Omental fat pad (tissue), 4 donors: ENCODE results near the gene RNASE11. TPM values are rescaled to one million over a fixed set of nuclear protein-coding genes. Genes with fewer than 3 reads are reported as not detected.

Experiments used
- ATAC-seq: fragments of 150-250 bp; one replicate; pipeline ENCODE4 v1.9.1; 2016; ENCODE audit warnings: mild to moderate bottlenecking, moderate library complexity; ENCODE audit not compliant: low FRiP score
- DNase-seq: peaks from one replicate; pipeline ENCODE4 v3.0.0-alpha.2; 2019; ENCODE audit warnings: low spot score
- total RNA-seq, 4 donors: library from RNA; depleted of rRNA; stranded (reverse); fragments of >200 nt; gene quantifications; one replicate each; pipeline ENCODE4 v1.1.0, GENCODE V29; 2016
- TF ChIP-seq, protein P1 (sequence below), 3 donors: fragments of 450-650 bp; IDR thresholded peaks; one replicate each; pipeline ENCODE4 v1.5.1; 2016 to 2017; ENCODE audit warnings: antibody characterized with exemption in 3 of 3, mild to moderate bottlenecking in 3 of 3, moderate library complexity in 2 of 3

Gene RNASE11
- total RNA-seq = not detected

DNA sequence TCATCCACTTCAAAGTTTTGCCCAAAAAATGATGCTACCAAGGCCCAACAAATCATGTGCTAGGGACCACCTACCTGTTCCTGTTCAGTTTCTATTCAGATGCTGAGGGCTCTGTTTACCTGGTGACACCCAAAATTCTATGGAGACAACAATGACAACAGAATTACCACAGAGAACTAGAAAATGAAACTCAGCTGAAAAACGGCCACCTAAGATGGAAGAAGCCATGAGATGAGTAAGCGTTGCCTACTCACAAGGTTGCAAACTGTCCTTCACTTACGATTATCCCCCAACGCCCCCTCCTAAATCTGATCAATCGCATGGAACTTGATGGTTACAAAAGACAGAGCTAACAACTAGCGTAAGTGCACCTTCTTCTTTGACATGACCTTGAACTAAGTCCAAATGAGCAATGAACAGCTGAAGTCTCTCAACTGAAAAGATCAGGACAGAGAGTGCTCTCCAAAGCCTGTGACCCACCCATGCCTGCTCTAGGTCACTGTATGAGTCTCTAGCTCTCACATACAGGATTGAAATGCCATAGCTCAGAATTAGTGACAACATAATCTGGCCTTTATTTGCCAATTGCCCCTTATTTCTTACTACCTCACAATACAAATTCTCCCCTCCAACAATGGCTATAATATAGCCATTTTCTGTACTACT is at the start of gene RNASE11:
RNASE11 (minus strand) TSS at position 513 of the 666 bp plus-strand sequence.
- ATAC-seq (no peak), DNase-seq (no peak)
- TF ChIP-seq, protein P1, sequence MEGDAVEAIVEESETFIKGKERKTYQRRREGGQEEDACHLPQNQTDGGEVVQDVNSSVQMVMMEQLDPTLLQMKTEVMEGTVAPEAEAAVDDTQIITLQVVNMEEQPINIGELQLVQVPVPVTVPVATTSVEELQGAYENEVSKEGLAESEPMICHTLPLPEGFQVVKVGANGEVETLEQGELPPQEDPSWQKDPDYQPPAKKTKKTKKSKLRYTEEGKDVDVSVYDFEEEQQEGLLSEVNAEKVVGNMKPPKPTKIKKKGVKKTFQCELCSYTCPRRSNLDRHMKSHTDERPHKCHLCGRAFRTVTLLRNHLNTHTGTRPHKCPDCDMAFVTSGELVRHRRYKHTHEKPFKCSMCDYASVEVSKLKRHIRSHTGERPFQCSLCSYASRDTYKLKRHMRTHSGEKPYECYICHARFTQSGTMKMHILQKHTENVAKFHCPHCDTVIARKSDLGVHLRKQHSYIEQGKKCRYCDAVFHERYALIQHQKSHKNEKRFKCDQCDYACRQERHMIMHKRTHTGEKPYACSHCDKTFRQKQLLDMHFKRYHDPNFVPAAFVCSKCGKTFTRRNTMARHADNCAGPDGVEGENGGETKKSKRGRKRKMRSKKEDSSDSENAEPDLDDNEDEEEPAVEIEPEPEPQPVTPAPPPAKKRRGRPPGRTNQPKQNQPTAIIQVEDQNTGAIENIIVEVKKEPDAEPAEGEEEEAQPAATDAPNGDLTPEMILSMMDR (IDR thresholded peaks at IDR 0.05) = no peak

DNA sequence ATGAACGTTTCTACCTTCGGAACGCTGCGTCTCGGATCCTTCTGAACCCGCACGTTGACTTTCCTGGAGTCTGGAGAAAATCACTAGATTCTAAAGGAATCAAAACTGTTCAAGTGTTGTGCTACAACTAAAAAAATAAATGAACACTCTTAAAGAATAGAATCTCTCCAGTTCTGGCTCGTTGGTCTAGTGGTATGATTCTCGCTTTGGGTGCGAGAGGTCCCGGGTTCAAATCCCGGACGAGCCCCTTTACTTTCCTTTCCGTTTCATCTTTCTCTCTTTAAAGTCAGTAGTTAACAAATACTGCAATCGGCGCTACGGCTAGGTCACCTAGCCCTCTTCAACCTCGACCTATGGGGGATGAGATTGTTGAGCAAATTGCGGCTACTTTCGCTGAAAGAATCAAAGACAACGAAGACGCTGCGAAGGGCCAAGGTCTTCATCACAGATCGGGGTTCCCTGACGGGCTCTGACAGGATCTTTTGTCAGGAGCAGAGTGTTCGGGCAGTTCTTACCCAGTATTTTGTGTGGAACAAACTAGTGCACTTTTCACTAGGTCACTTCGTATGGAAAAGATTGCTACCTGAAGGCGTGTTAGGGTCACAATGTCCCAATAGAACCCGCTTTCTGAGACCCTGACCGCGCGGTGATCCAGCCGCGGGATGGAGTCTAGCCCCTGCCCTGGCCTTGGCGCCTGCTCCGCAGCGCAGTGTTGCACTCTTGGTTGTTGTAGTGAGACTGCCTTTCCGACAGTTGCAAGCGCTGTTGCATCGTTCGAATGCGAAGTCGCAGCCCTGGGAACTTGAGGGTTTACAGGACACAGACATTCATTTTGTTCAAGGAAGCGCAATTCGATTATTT is 45.3 kb upstream of the RNASE11 start:
- ATAC-seq (peak; percentile 62), DNase-seq (no peak)
- TF ChIP-seq, protein P1 (IDR thresholded peaks at IDR 0.05) = no peak

DNA sequence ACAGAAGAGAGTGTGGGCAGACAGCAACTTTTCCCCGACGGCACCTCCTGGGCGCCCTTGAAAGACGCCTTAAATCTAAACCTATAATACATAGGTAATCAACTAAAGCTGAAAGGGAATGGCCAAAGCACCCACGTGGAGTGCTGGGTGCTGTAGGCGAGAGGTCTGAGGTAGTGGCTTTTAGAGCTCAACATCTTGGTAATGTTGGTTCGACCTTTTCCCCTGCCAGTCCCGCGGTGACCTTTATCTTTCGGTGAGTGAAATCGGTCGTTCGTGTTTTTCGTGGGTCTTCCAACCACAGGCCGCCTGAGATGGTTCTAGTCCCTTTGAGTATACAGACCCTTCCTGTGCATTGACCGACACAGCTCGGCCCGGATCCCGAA is 44.6 kb upstream of the RNASE11 start:
- DNase-seq (no peak), ATAC-seq (peak; percentile 11)

DNA sequence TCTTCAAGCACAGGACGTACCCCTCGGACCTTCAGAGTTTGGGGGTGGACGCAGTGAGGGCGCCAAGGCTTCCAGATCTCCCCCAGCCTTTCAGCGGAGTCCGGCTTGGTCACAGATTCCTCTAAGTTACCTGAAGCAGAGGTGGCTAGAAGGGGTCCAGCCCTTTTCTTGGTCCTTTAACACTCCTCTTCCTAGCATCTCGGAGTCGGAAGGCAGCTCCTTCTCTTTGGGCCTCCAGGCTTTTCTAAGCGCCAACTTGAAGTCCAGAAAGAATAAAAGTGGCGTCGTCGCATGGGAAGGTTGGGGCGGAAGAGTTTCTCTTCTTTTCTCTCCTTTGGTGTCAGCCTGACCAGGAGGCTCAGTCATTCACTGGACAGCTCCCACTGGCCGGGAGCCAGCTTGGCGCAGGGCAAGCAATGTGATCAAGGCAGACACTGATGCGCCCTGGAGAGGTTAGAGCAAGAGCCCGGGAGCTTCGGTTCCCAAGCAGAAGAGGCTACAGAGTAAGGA is 44.1 kb upstream of the RNASE11 start:
- TF ChIP-seq, protein P1 (IDR thresholded peaks at IDR 0.05) = no peak
- ATAC-seq (peak; percentile 58), DNase-seq (peak; percentile 65)

More for the DNA sequence above, 44.6 kb upstream of the RNASE11 start:
- TF ChIP-seq, protein P1 (IDR thresholded peaks at IDR 0.05) = no peak

DNA sequence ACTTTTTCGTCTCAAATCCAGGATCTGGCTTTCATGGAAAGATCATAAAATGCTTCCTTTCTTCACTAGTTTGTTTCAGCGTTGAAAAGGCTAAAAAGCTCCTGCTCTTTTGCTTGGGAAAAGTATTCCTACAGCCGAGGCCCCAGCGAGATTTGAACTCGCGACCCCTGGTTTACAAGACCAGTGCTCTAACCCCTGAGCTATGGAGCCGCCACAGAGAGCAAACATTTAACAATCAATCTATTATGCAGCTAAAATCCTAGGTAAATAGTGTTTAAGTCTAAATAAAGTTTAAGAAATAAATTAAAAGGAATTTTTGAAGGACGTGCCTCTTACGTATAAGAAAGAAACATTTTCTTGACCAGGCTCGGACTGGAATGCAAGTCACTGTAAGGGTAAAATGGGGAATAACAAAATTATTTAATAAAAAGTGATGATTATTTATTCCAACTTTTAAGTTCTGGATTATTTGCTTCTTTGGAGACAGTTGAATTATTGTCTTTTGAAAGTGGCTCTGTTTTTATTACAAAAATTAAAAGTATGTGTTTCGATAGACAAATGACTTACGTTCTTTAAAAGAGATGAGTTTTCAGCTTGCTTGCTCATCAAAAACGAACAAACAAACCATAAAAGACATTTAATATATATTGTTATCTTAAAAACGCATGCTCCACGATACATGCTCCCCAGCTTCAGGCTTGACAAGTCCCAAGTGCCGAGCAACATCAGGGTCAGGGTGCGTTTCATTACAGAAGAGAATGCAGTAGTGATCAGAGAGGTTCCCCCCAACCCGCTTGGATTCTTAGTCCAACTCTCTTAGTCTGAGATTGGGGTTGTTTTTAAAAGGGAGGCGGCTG is 43.5 kb upstream of the RNASE11 start:
- ATAC-seq = no peak
- DNase-seq = no peak
- TF ChIP-seq, protein P1 (IDR thresholded peaks at IDR 0.05) = no peak

DNA sequence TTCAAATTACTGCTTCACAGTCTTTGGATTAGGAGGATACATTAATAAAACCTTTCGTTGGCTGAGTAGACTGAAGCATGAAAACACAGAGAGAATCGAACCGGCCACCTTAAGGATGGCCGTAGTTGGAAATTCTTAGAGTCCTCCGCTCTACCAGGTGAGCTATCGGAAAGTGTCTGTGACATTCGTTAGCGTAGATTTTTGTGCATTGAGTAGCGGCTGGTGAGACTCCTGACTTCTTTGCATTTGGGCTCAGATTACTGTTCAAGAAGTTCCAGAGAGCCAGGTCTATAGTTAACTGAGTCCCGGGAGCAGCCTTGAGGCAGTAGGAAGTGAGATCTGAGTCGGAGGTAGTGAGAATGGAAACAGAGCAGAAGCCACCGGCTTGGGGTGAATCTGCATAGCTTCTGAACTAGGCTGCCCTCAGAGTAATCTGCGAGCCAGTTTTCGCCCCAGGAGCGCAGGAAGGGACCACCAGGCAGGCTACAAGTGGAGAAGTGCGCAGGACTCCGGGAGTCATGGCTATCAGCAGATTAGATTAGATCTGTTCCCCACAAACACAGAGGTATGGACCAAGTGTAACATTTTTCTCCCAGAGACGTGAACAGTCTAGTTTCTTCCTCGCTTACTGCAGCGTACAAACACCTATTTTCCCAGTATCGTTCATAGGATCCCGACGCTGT is 42.7 kb upstream of the RNASE11 start:
- TF ChIP-seq, protein P1 (IDR thresholded peaks at IDR 0.05) = no peak
- ATAC-seq (peak; percentile 17), DNase-seq (no peak)
